Nucleus accumbens (tissue), 56 donors: ENCODE measurements around the gene EMP3.

ENCODE experiments used
- DNase-seq, 56 donors: peaks; one replicate each; lab custom pipeline; 2025; lab: John Stamatoyannopoulos, UW

EMP3 gene

DNA sequence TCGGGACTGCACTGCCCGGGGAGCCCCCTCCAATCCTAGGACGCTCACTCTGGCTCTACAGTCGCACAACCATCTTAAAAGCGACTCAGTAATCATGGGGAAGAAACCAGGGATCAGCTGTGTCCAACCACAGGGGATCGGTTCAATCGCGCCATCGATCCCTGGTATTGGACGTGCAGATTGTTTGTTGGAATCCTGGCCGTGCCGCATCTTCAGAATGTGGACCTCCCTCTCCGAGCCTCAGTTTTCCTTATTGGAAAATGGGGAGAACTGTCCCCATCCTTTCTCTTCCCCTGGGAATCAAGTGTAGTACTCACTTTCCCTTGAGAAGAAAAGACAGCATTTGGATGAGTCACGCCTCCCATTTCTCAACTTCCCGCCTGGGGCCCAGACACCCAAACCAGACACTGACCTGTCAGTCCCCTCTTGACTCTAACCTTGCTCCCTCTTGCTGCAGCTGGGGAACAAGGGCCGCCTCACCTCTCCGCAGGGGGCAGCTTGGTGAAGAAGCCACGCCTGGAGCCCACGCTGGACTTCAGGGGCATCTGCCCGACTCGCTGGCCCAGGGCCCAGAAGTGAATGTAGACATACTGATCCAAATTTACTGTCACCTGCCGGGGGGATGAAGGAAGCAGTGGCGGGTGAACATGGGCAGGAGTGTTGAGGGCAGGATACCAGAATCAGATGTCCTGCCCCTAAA is 17.6 kb downstream of the EMP3 start:
- DNase-seq = no peak

DNA sequence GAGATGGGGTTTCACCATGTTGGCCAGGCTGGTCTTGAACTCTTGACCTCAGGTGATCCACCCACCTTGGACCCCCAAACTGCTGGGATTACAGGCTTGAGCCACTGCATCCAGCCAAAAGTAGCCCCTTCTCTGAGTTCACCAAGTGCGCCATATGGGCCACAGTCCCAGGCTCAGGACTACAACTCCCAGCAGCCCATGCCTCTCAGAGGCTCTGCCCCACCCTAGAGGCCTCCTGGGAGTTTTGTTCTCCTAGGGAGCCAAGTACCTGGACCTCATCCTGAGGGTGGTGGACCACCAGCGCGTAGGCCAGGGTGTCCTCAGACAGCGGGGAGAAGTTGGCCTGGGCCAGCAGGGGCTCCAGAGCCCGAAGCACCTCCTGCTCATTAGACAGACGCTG is 19.5 kb downstream of the EMP3 start:
- no peak for DNase-seq

DNA sequence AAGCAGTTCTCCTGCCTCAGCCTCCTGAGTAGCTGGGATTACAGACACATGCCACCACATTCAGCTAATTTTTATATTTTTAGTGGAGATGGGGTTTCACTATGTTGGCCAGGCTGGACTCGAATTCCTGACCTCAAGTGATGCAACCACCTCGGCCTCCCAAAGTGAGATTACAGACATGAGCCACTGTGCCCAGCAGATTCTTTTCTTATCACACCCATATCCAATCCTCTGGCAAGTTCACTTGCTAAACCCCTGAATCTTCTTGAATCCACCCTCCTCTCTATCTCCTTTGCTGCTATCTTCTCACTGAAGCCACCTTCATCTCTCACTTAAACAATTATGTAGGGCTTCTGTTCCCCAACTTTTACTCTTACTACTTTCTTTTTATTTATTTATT is 20.8 kb downstream of the EMP3 start:
- DNase-seq = no peak

DNA sequence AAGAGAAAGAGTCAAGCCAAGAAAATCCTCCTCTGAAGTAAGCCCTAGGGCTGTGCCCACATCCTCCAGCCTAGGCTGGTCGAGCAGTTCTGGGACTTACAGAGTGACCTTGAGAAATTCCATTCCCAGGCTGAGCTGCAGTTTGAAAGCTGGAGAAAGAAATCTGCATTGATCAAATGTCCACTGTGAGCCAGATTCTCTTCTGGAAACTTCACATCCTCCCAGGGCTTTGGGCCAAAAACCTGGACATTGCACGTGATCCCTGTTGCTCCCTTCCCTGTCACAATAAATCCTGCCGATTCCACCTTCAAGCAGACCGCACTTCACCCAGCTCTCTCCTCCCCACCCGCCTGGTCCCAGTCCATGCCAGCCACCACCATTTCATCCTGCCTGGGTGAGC is 22.7 kb downstream of the EMP3 start:
- DNase-seq = no peak

DNA sequence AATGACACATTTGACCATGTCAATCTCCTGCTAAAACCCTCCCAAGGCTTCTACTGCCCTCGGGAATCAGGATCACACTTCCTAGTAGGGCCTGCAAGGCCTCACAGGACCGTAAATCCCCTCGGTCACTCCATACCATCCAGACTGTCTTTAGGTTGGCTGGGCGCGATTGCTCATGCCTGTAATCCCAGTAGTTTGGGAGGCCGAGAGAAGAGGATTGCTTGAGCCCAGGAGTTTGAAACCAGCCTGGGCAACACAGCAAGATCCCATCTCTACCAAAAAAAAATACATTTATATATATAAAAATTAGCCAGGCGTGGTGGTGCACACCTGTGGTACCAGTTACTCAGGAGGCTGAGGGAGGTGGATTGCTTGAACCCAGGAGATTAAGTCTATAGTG is 23.4 kb downstream of the EMP3 start:
- DNase-seq = no peak

DNA sequence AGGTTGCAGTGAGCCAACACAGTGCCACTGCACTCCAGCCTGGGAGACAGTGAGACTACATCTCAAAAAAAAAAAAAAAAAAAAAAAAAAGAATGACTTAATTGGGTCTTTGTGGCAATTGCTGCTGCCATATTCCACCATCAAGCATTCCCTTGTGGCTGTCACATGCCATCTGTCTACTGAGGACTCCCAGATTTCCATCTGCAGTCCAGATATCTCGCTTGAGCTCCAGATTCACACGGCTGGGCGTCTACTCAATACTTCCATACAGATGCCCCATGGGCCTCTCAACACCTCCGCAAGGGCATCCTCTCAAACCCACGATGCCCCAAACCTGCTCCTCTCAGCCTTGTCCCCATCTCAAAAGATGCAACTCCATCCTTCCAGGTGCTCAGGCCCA is 25.5 kb downstream of the EMP3 start:
- DNase-seq = no peak

DNA sequence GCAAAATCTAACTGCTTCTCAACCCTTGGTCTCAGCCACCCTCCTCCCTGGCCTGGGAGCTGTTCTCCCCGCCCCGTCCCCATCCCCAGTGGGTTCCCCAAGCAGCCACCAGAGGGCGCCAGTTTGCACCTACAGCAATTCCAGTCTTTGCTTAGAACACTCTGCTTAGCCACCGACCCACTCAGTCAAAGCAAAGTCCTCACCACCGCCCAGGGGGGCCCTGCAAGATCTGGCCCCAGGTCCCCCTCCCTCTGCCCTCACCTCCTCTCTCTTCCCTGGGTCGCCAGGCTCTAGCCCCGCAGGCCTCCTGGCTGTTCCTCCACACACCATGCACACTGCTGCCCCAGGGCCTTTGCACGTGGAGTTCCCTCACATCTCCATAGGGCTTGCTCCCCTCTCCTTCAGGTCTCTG is 26.0 kb downstream of the EMP3 start:
- peak in 34 of 56 donors; percentile 1 to 71 (median 18) for DNase-seq

DNA sequence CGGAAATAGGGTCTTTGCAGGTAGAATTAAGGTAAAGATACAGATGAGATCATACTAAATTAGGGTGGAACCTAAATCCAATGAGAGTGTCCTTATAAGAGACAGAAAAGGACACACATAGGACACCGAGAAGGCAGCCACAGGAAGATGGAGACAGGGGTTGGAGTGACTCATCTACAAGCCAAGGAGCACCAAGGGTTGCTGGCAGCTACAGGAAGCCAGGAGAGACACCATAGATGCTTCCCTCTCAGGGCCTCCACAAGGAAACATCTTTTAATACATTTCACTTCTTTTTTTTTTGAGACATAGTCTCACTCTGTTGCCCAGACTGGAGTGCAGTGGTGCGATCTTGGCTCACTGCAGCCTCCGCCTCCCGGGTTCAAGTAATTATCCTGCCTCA is 28.3 kb downstream of the EMP3 start:
- no peak for DNase-seq

DNA sequence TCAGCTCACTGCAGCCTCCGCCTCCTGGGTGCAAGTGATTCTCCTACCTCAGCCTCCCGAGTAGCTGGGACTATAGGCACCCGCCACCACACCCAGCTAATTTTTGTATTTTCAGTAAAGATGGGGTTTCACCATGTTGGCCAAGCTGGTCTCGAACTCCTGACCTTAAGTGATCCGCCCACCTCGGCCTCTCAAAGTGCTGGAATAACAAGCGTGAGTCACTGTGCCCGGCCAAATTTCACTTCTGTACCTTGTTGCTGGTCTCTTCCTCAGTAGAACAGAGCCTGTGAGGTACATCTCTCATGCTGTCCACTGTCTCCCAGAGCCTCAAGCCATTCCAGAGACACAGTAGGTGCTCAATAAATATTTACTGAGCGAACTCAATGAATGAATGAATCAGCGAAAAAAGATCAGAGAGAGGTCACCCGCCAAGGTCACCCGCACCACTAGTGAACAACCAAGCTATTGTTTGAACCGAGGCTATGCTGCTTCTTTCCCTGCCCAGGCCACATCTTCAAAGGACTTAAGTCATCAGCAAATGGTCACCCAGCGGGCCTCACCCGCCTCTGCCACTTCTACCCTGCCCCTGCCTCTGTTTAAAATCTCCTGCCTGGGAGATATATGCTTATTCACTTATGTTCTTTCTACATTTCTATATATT is 29.1 kb downstream of the EMP3 start:
- DNase-seq = no peak

DNA sequence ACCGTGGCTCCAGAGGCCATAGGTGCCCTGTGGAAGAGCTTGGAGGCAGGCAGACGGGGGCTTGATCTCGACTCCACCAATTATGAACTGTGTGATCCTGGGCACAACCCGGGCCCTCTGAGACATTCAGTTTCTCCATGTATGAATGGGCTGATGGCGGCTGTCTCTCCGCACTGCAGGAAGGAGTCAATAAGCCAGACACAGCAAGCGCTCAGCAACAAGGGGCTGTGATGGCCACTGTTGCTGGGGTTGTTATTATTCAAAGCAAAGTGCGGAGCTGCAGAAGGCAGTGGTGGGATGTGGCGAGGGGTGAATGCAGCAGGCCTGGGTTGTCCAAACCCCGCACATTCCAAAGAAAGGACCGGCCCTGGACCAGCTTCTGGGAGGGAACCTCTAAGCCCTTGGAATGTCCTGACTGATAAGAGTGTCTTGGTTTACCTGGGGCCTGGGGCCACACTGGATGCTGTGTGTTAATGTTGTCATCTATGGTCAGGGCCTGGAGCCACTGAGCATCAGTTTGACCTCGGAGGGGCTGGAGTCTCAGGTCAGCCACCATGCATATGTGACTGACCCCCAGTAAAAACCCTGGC is 30.1 kb downstream of the EMP3 start:
- DNase-seq = no peak

DNA sequence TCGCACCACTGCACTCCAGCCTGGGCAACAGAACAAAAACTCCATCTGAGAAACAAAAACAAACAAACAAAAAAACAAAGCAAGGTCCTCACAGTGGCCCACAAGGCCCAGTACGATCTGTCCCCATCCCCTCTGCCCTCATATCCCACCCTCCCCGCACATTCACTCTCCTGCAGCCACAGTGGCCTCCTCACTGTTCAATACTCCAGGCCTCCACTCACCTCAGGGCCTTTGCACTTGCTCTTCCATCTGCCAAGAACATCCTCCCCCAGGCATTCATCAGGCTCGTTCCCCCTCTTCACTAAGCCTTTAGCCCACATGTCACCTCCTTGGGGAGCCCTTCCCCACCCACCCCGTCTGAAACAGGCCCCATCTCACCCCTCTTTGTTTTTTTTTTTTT is 33.8 kb downstream of the EMP3 start:
- no peak for DNase-seq

DNA sequence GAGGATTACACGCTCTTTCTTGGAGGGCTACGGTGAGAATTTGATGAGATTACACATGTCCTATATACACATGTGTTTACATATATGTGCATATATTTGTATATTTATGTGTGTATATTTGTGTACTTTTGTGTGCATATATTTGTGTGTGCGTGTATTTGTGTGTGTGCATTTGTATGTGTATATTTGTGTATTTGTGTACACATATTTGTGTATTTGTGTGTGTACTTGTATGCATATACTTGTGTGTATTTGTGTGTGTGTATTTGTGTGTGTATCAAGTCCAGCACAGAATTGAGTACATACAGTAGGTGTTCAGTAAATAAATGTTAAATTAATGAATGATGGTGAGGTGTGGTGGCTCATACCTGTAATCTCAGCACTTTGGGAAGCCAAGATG is 36.6 kb downstream of the EMP3 start:
- no peak for DNase-seq

DNA sequence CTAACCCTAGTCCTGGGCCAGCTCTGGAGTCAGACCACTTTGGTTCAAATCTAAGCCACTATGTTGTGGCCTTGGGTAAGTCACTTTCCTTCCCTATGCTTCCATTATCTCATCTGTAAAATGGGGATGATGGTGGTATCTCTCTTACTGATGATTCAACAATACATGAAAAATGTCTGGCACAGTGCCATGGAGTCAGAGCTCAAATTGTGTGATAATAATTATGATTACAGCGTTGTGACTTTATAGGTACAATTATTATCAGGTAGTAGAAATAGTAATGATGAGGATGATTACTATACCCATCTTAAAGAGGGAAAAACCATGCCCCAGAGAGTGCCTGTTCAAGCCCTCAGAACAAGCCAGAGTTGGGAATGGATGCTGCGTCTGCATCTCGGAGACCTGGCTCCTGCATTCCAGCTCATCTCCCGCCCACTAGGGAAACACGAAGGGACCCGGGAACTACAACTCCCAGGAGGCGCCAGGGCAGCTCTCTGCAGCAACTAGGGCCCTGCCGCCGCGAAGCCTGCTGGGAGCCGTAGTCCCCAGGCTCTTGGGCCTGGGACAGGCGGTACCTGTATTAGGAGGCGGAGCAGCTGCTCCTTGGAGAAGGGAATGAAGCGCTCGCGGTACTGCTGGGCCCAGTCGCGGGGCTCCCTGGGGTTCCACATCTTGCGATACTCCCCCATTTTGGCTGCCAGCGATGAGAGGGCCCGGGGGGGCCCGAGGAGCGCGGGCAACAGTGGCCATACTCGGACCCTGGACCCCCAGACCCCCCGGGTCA is 37.6 kb downstream of the EMP3 start:
- DNase-seq = peak; percentile 72 to 99 (median 94)

DNA sequence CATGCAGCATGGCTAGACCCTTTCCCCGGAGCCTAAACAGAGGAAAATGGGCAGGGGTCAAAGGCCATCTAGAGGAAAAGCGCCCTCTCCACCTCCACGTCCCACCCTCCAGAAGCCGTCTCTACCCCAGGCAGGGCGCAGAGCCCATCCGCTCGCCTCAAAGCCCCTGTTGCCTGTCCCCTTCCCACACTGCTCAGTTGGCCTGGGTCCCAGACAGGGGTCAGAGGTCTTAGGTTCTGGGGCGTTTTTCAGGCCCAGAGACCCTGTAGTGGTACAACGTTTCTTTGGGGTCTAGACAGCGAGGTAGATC is 38.1 kb downstream of the EMP3 start:
- DNase-seq = peak in 19 of 56 donors; percentile 52 to 83 (median 72)

DNA sequence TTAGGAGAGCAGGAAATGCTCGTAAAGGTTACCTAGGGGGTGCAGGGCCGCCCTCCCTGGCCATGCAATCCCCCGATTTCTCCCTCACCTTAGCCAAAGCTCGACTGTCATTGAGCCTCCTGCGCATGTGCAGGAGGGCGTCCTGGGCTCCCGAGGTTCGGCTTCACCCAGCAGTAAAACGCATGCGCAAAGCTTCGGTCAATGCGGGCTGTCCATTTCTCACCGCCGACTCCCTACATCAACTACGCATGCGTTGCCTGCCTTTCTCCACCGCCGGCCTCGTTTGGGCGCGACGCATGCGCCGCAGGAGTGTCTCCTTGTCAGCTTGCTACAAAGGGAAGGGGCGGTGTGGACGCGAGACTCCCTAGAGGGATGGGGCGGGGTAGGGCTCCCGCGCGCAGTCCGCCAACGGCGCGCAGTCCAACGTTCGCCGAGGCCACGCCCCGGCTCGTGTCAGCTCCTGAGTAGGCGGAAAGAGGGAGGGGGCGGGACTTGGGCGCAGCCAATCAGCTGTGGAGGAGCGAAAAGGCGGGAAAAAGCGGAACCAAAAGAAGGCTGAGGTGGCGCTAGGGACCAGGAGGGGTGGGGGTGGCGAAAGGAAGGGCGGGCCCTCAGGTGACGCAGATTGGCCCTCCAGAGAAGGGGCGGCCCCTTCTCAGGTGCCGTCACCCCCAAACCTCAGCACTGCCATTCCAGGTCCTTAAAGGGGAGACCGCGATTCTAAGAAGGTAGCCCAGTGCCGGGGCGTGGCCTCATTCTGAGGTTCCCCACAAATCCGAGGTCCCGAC is 38.7 kb downstream of the EMP3 start, which contains the start of the genes SYNGR4 and TMEM143:
TSS of gene SYNGR4 (plus strand) at position 558 of the 788 bp plus-strand sequence. CDS start 1,476 bp downstream, outside the sequence.
TSS of gene TMEM143 (minus strand) at position 131 of the 788 bp plus-strand sequence. CDS start at position 111, 20 bp downstream.
- peak; percentile 95 to 100 (median 99) for DNase-seq

DNA sequence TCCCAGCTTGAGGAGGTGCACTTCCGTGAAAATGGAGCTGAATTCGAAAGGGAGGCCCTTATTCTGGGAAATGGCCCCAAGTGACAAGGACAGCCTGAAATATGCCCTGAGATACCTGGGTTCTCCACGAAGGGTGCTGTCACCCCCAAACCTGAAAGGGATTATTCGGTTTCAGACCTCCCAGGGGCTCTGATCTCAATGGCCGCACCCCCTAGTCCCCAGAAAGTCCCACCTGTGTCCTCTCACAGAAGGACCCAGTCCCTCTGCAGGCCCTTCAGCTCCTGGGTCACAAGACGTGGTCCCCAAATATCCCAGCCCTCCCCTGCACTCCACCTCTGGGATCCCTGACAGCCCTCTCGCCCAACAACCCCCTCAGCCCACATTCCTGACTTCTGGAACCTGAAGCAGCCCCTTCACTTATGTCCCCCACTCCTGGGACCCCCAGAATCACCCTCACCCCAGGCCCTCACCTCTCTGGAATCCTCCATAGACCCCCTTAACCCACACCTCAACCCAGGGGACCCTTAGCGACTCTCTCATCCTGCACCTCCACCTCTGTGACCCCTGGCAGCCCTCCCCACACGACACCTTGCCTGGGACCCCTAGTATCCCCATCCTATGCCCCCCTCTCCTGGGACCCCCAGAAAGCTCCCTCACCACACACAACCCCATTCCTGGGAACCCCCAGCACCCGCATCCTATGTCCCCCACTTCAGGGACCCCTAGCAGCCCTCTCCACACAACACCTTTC is 39.4 kb downstream of the EMP3 start:
- DNase-seq = no peak

DNA sequence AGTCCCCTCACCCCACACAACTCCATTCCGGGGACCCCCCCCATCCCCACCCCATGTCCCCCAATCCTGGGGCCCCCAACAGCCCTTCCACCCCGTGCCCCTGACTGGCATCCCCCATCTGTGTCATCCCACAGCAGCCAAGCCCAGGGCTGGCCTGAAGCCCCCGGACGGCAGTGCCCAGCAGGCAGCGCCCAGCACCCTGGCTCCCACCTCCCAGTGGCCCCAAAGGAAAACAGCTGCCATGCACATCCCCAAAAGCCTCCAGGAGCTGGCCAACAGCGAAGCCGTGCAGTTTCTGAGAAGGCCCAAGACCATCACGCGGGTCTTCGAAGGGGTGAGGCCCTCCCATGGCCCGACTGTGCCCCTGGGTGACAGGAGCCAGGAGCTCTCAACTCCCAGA is 40.2 kb downstream of the EMP3 start:
- no peak for DNase-seq

DNA sequence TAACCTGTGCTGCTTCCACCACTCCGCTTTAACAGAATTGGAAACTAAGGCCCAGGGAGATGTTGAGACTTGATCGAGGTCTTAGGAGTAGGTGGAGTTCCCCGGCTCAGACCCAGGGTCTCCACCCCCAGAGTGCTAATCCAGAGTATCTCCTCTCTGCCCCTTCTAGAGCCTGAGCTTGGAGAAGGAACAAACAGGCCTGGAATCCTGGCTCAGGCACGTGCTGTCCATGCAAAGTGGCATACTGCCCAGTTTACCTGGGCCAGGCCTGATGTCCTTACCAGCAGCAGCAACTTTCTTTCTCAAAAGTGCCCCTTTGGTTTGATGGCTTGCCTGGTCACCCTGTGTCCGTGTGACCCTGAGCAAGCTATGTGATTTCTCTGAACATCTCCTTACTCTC is 42.5 kb downstream of the EMP3 start:
- DNase-seq = no peak

DNA sequence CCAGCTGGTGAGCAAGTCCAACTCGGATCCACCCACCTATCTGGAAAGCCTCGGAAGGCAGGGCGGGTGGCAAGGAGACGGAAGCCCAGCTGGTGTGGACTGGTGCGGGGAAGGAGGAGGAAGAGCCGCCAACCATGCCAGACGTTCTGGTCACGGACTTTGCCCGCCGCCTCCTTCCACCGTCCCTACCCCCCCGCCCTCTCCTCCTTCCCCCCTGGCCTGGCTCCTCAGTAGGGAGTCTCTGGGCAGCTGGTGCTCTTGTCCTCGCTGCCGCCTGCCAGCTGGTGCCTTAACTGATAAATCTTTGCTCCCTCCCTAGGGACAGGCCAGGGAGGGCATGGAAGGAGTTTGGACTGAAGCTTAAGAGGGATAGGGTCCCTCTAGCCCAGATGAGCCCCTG is 43.6 kb downstream of the EMP3 start:
- DNase-seq = no peak

DNA sequence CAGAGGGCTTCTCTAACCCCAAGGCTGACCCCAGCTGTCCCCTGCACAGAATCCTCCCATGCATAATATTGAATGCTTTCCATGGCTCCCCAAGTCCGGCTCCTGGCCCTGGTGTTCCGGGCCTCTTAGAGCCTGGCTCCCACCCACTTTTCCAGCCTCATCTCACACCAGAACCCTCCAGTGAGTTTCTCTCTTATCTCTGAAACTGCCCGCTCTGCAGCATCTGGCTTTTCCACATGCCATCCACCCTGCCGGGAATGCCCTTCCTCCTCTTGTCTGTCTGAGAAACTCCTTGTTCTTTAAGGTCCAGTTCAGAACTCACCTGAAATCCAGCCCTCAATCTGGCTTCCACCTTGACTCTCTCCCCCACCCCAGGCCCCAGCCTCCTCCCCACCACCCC is 45.6 kb downstream of the EMP3 start:
- DNase-seq = no peak
